Inflammatory macrophage treated with lipopolysaccharide for 4 hours (primary cell): ENCODE data around the gene ZC3HAV1L.
"Not testable (repeated sequence)": the region's sequence is repeated elsewhere in the genome, so short reads cannot be mapped to it uniquely, and the experiment has no call there.

Experiments used
- DNase-seq: peaks from one replicate; pipeline ENCODE4 v3.0.0-alpha.2; 2020

Gene ZC3HAV1L, protein sequence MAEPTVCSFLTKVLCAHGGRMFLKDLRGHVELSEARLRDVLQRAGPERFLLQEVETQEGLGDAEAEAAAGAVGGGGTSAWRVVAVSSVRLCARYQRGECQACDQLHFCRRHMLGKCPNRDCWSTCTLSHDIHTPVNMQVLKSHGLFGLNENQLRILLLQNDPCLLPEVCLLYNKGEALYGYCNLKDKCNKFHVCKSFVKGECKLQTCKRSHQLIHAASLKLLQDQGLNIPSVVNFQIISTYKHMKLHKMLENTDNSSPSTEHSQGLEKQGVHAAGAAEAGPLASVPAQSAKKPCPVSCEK

DNA sequence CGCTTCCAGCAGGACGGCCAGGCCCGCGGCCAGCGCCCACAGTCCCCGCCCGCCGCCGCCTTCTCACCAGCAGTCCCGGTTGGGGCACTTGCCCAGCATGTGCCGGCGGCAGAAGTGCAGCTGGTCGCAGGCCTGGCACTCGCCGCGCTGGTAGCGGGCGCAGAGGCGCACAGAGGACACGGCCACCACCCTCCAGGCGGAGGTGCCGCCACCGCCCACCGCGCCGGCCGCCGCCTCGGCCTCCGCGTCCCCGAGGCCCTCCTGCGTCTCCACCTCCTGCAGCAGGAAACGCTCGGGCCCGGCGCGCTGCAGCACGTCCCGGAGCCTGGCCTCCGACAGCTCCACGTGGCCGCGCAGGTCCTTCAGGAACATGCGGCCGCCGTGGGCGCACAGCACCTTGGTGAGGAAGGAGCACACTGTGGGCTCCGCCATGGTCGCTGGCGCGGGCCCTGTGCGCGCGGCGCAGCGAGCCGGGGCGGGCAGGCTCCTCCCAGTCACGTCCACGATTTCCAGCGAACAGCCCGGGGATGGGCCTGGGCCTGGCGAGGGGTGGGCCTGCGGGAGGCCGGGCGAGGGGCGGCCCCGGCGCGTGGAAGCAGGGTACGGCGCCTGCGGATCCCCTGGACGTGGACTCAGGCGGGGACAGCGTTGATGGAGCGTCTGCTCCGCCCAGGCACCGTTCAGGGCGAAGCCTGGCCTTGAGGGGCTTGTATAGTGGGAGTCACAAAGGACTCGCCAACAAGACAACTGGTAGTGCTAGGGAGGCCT lies at the start of gene ZC3HAV1L:
TSS of gene ZC3HAV1L (minus strand) at position 457 of the 768 bp plus-strand sequence. CDS start at position 432, 25 bp downstream.
- peak; percentile 13 for DNase-seq

DNA sequence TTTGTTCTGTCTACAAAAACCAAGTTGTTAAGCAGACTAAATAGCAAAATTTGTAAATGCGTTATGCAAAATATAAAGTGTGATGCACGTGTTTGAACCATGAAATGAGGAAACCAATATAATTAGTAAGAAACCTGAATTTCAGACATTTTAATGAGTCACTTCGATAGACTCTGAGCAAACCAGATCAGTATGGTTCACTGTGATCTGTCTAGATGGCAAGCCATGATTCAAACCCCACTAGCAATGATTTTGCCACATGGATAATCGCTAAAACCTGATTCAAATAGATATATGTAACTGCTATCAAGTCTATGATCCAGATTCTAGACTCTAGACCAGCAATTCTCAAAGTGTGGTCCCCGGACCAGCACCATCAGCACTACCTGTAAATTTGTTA lies 48.9 kb upstream of the ZC3HAV1L start:
- no peak for DNase-seq

DNA sequence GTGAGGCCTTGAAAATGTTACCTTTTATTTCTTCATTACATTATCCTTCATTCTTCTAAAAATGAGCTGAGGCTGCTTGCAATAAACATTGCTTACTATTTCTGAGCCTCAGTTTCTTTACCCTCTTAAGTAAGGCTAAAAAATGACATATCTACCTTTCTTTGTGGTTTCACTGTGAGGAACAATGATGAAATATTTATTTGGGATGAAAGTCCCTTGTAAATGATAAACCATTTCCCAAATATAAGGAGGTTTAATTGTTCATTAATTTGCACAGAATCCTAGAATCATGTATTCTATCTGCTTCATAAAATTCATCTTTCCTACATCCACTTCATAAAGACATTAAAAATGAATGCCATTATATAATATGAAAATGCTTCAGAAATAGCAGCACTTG lies 45.7 kb upstream of the ZC3HAV1L start:
- no peak for DNase-seq

DNA sequence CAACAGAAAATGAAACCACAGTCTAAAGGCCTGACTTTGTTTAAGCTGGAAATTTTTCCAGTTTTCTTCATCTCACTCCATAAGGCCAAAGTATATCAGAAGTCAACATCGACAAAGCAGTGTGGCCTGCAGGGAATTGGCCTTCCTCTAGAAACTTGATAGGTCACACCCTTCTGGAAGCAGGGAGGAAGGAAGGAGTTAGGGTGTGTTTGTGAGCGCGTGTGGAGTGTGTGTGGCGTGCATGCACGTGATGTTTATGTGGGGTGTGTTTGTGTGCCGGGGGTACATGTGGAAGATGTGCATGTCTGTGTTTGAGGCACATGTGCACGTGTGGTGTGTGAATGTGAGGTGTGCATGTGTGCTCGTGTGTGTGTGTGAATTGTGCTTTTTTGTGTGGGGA lies 45.1 kb upstream of the ZC3HAV1L start:
- no peak for DNase-seq

DNA sequence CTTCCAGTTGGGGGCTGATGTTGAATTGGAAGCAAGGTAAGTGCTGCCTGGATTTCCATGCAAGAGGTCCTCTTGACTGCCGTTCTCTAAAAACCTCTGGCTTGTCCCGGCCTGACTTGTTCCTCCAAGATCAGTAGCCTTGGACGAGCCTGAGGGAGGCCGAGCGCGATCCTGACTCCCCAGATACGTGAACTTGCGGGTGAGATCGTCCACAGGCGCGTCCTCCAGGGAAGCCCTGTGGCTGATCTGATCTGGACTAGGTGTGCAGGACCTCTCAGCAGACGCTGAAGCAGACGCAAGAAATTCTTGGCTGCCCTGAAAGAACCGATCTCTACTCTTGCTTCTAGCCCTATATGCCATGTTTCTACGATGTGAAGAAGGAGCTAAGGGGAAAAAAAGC lies 44.0 kb upstream of the ZC3HAV1L start:
- no peak for DNase-seq

DNA sequence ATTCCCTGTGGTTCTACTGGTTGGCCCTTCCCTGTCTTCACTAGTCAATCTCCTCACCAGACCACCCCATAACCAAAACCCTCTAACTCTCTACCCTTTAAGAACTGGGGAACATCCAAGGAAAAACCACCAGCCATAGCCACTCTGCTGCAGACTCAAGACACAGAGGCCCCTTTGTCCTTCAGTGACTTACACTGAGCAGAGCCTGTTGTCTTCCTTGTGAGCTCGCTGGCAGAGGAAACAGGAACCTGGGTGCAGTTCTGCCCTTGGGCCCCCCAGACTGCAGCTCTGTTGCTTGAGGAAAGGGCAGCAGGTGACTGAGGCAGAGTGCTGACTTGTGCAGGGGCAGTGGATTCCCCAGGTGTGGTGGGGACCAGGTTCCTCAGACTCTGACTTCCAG lies 43.1 kb upstream of the ZC3HAV1L start:
- no peak for DNase-seq

DNA sequence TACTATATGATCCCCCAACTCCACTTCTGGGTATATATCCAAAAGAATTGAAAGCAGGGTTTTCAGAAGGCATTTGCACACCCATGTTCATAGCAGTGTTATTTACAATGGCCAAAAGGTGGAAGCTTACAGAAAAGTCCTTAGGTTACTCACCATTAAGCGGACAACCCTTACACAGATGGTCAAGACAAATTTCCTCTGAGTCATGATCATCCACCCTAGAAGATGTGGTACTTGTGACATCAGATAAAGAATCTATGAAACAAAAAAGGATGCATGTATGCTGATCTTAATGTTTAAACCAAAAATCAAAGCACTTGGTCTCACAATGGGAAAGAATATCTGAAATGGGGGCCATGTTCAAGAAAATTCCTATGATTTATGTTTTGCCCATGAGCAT lies 42.6 kb upstream of the ZC3HAV1L start:
- no peak for DNase-seq

DNA sequence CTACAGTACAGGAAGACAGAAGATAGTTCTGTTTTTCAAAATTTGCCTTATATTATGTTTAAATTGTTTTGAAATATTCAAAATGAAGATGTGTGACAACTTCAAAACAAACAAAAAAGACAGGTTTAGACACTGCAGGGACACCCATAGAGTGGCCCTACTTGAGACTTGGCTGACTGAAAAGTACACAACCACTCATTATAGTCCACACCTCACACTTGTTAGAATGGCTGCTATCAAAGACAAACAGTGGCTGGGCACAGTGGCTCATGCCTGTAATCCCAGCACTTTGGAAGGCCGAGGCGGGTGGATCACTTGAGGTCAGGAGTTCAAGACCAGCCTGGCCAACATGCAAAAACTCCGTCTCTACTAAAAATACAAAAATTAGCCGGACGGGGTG lies 41.9 kb upstream of the ZC3HAV1L start:
- not testable (repeated sequence) for DNase-seq

DNA sequence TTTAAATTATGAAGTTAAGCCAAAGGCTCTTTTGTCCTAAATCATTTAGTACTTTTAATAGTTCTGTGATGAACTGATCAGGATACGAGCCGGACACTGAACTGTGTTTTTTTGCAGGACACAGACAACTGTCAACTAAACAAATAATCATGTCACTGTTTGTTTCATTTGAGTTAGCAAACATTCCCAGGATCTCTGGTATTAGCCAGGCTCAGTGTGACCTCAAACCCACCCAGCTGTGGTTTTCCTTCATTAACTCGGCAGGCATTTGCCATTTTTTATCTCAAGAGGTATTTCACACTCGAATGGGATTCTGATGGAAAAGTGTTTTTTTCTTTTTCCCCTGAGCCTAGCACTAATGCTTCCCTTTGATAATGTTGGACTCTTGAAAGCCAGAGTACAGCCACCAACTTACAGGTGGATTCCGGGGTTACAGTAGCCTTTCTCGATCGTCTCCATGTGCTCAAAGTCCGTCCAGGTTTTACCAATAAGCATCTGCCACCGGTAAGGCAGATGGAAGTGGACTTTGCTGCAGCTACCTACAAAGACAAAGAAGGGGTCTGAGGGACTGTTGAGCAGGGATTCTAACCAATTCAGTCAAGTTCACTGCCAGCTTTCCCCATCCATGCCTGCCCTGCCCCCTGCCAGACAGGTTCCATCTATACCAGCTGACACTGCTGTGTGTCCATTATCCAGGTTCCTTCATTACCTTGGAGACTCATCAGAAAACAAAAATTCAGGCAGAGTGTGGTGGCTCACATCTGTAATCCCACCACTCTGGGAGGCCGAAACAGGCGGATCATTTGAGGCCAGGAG lies 40.2 kb upstream of the ZC3HAV1L start:
- DNase-seq: no peak

DNA sequence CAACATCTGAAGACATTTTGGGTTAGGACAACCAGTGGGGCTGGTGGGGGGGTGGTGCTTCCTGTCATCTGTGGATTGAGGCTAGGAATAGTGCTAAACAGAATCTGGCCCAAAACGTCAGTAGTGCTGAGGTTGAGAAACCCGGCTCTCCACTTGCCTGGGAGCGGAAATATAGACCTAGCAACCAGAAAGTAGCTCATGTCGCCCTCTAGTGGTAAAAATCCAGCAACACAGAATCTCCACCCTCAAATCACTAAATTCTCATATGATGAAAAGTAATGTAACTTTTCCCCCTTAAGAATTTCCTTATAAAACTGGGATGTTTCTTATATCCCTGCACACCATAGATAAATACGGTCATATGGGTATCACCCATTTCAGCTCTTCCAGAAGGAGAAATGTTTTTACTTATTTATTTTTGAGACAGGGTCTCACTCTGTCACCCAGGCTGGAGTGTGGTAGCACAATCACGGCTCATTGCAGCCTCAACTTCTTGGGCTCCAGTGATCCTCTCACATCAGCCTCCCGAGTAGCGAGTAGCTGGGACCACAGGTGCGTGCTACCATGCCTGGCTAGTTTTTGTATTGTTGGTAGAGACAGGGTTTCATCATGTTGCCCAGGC lies 39.3 kb upstream of the ZC3HAV1L start:
- DNase-seq: peak; percentile 75

DNA sequence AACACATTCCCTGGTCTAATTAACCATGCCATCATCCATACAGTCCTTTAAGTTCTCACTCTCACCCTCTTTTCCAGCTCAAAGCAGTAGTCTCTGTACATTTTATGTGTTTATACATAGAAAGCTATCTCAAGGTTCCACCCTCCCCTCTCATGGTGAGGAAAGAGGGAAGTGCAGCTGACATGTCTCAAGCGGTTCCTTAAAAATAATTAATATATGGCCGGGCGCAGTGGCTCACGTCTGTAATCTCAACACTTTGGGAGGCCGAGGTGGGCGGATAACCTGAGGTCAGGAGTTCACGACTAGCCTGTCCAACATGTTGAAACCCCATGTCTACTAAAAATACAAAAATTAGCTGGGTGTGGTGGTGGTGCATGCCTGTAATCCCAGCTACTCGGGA lies 37.0 kb upstream of the ZC3HAV1L start:
- peak; percentile 42 for DNase-seq

DNA sequence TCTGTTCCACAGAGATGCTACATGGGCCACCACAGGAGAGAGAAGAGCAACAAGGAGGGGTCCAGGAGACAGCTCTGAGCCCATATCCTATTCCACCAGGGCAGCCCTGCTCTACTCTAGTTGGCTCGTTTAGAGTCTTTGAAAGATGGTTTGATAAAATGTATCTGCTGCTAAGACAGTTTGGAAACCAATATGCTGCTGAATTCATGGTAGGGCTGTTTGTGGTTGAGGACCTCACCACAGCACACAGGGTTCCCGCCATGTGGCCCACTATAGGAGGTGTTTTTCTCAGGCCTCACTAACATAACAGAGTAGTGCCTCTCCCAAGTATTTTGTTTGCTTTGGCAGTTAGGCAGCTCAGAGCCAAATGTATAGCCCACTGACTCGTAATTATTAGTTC lies 35.8 kb upstream of the ZC3HAV1L start:
- no peak for DNase-seq

DNA sequence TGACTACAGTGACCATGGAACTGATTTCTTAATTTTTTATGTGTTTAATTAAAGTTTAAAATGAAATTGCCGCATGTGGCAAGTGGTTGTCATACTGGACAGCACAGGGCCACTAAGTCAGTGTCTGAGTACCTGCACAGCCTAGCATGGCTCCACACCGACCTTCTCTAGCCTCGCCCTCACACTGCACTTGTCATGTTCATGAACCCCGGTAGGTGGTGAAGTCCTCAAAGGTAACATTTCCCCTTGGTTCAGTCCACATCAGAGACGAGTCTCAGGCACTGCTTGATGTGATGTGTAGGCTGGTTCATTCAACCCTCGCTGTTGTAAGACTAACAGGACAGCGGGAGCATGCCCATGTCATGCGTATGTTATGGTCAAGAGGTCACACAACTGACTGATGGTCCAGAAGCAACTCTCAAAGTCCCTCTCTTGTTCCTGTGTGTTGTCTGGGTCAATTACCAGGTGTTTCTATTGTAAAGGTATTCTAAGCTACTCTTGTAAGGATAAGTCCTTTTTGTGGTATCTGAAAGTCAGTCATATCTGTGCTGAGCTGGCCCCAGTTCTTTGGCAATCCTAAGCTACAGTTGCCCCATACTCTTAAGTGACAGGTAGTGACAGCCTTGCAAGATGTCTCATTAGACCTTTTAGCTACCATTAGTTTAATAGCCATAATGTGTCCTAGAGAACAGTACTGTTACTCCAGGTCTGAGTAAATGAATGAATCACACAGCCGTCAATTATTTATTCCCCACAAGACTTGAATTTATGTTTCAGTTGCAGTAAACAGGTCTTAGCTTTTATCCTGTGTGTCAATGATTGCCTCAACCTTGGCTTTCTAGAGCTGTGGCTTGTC lies 32.9 kb upstream of the ZC3HAV1L start:
- DNase-seq: no peak

DNA sequence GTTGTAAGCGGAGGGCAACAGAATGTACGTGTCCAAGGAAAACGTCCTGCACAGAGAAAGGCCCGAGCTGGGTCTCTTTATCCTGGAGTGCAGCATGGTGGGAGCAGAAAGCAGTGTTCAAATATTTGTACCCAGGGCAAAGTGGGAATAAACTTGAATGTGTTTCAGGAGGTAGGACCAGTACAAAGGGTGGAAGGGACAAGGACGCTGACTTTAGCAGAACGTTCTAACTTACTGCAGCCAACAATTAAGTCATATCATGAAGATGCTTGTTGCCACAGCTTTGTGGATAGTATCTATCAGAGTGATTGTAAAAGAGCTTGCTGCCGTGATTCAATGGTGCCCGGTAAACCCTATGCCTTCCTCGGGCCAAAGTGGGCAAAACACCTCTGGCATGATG lies 30.5 kb upstream of the ZC3HAV1L start:
- no peak for DNase-seq

DNA sequence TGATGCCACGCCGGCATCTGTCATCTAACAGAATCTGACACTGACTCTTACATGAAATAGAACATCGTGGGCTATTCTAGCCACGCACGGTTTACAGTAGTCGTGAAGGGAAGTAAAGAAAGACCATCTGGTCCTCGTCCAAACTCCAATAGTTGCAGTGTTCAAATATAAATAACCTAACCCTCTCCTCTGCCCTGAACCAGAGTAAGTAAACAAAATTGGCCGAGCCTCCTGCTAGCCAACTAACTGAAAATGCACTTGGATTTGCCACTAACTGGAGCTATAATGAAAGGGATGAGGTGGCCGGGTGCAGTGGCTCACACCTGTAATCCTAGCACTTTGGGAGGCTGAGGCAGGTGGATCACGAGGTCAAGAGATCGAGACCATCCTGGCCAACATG lies 29.5 kb upstream of the ZC3HAV1L start:
- no peak for DNase-seq

DNA sequence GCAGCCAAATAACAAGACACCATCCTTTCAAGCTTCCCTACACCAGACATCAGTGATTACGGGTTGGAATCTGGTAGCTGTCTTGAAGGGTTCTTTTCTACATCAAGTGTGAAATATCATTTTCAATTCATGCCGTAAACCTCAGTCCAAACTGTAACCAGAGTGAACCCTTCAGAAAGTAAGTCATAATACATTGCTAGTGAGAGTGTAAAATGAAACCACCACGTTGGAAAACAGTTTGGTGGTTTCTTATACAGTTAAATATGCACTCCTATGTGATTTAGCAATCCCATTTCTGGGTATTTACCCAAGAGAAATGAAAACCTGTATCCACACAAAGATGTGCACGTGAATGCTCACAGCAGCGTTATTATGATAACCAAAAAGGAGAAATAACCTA lies 25.6 kb upstream of the ZC3HAV1L start:
- DNase-seq: no peak

DNA sequence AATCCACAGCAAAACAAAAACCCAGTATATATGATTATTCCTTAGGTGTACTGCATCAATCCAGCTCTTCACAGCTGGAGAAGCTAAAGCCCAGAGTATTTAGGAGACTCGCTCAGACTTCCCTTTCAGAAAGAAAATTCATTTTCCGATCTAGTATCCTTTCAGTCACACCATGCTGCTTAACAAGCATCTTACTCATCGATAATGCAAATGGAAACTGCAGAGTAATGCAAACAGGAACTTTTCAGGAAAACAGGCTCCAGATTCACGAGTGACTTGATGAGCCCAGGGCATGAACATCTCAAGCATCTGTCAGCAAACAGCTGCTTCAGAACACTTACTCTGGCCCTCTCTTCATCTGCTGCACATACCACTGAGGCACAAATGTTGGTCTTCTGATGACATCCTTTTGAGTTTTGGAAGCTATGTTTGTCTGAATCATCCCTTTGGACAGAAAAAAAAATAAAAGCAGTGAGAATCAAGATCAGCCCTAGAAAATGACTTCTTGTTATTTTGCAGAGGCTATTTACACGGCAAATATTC lies 24.9 kb upstream of the ZC3HAV1L start:
- no peak for DNase-seq

DNA sequence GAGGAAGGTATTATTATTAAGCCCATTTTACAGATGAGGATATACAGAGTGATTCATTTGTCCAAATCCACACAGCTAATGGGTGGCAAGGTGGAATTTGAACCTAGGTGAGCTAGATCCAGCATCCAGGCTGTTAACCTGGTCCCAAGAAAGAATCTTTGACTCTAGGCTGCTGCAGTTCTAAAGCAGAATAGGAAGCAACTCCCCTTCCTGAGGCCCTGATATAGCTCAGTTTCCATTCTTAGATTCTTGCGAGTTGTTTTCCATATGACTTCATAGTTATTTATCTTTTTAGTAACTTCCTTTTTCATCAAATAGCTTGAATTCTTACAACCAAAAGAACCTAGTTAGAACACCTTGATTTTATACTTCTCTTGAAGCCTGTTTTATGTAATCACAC lies 24.1 kb upstream of the ZC3HAV1L start:
- DNase-seq: no peak

DNA sequence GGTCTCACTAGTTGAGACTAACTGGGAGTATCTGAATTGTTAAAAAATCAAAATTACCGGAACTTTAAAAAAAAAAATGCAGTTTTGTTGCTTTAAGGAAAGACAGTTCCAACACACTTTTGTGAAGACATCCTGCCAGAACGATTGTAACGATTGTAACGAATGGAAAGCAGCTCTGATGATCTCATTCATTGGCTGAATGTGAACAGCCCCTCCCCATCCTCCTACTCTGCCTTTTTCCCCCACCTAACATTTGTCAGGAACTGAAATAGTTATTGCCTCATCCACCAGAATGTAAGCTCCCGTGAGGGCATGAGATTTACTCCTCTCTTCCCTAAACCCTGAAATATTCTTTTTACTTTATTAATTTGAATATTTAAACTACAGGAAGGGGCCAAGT lies 23.1 kb upstream of the ZC3HAV1L start:
- peak; percentile 45 for DNase-seq

DNA sequence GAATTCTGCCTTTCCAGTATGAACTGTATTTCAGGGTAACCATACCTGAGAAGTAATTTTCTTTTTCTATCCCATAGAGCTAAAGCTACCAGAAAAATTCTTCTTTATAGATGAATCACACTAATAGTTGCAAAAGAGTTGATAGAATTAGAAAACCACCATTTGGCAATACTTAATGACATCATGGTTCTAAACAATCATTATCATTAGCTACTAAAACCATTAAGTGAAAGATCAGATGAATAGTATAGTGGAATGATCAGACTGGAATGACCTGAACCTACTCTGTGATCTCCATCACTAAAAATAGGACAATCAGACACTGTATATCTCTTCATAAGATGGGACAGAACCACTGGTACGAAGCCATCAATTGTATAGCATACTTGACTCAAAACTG lies 19.8 kb upstream of the ZC3HAV1L start:
- no peak for DNase-seq

DNA sequence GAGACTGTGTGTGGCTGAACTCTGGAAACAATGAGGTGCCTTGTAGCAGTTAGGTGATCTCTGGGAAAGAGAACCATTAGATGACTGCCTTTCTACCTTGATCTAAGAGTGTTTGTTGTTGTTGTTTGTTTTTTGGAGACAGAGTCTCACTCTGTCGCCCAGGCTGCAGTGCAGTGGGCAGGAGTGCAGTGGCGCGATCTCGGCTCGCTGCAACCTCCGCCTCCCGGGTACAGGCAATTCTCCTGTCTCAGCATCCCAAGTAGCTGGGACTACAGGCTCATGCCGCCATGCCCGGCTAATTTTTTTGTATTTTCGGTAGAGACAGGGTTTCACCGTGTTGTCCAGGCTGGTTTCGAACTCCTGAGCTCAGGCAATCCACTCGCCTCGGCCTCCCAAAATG lies 18.8 kb upstream of the ZC3HAV1L start:
- DNase-seq: not testable (repeated sequence)

DNA sequence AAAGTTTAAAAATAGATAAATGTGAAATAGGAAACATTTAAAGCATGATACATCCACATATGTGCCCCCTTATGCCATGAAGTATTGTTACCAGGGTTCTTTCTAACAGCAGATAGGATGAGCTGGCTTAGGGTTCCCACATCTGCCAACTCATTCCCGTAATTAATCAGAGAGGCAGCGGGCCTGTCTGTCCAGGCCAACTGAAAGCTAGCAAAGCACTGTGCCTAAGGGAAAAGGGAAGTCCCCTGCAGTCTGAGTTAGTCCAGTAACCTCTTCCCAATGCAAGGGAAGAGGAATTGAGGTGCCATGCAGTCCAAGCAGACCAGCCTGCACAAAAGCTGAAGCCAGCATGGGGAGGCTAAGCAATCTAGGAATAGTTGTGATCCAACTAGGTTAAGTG lies 18.3 kb upstream of the ZC3HAV1L start:
- no peak for DNase-seq
